ENCODE measurements around the gene TMEM120B. TPM values are rescaled to one million over a fixed set of nuclear protein-coding genes. Genes with fewer than 3 reads are reported as not detected.

The TMEM120B gene
- total RNA-seq, 1 donor from 2014 or later, result 8.6 TPM

- DNase-seq (ENCODE audit: low read depth, low spot score), result no peak
Measured at GRCh38 chr12:121814429-121815119, 102.0 kb downstream of the TMEM120B start.

- DNase-seq (ENCODE audit: low read depth, low spot score), result no peak
Measured at GRCh38 chr12:121815263-121815662, 102.7 kb downstream of the TMEM120B start.

GRCh38 chr12:121816925-121817647 lies 104.5 kb downstream of the TMEM120B start:
- no peak for DNase-seq (ENCODE audit: low read depth, low spot score)

- DNase-seq (ENCODE audit: low read depth, low spot score), result no peak
Measured at GRCh38 chr12:121817648-121818043, 105.1 kb downstream of the TMEM120B start.

GRCh38 chr12:121819212-121819949 lies 106.8 kb downstream of the TMEM120B start:
- DNase-seq (ENCODE audit: low read depth, low spot score), result no peak

- no peak for DNase-seq (ENCODE audit: low read depth, low spot score)
Measured at GRCh38 chr12:121820056-121820455, 107.5 kb downstream of the TMEM120B start.

- DNase-seq (ENCODE audit: low read depth, low spot score), result no peak
Measured at GRCh38 chr12:121822393-121823100, 110.0 kb downstream of the TMEM120B start.

- DNase-seq (ENCODE audit: low read depth, low spot score), result no peak
Measured at GRCh38 chr12:121823101-121823726, 110.7 kb downstream of the TMEM120B start.

- no peak for DNase-seq (ENCODE audit: low read depth, low spot score)
Measured at GRCh38 chr12:121823727-121824115, 111.2 kb downstream of the TMEM120B start.

GRCh38 chr12:121825041-121825523 lies 112.5 kb downstream of the TMEM120B start:
- no peak for DNase-seq (ENCODE audit: low read depth, low spot score)

GRCh38 chr12:121826318-121827150 lies 114.0 kb downstream of the TMEM120B start:
- DNase-seq (ENCODE audit: low read depth, low spot score), result no peak

- no peak for DNase-seq (ENCODE audit: low read depth, low spot score)
Measured at GRCh38 chr12:121827351-121828099, 115.0 kb downstream of the TMEM120B start.

GRCh38 chr12:121828306-121828705 lies 115.8 kb downstream of the TMEM120B start:
- DNase-seq (ENCODE audit: low read depth, low spot score), result no peak

- no peak for DNase-seq (ENCODE audit: low read depth, low spot score)
Measured at GRCh38 chr12:121828826-121829225, 116.3 kb downstream of the TMEM120B start.

GRCh38 chr12:121829250-121829918 lies 116.8 kb downstream of the TMEM120B start:
- DNase-seq (ENCODE audit: low read depth, low spot score), result no peak

GRCh38 chr12:121830134-121830533 lies 117.6 kb downstream of the TMEM120B start:
- no peak for DNase-seq (ENCODE audit: low read depth, low spot score)

GRCh38 chr12:121830588-121831265 lies 118.2 kb downstream of the TMEM120B start:
- no peak for DNase-seq (ENCODE audit: low read depth, low spot score)
